Effector CD8-positive, alpha-beta T cell (primary cell): Measurements from ENCODE around the gene NR1H3.
"Not testable (repeated sequence)": the region's sequence is repeated elsewhere in the genome, so short reads cannot be mapped to it uniquely, and the experiment has no call there.

Experiments
- DNase-seq: peaks from one replicate; lab custom pipeline; 2025; lab: John Stamatoyannopoulos, UW

Gene NR1H3

DNA sequence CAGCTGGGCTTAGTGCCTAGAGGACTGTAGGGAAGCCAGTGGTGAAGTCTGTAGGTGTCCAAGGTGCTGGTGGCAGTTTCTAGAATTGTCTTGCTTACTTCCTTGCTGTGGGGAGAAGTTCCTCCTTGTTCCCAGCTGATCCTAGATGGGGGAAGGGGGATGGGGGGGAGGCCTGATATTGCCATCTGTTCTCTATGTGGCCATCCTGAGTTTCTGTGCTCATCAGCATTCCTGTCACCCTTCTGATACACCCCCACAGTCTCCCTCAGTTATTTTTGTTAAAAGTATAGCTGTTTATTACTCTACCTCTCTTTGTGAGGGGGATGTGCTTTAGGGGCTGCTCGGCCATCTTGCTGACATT lies 48.7 kb downstream of the NR1H3 start:
- DNase-seq, result no peak

DNA sequence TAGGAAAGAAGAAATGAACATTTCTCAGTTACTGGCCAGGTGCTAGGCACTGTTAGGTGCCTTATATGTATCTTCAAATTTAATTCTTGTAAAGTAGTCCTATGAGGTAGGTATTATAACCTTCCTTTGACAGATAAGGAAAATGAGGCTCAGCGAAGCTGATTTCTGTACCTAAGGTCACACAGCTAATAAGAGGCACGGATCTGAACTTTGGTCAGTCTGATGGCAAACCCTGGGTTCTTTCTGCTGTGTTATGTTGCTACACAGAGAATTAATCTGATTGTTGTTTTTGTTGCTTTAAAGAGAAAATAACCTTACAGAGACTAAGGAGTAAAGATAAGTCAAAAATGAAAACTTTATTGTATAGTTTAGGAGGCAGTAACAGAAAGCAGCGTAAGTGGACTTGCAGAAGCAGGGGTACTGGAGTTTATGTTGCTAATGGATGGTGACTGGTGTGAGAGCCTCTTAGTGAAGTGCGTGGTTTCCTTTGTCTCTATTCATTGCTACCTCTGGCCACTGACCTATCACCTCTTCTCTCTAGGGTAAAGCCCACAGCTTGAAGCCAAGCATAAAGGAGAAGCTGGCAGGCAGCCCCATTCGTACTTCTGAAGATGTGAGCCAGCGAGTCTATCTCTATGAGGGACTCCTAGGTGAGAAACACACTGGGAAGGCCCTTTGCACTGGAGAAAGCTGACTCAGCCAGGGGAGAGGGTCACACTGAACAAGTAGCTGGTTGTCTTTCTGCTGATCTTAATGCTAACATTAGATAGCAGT lies 50.4 kb downstream of the NR1H3 start:
- no peak for DNase-seq

GRCh38 chr11:47314992-47315391 lies 57.2 kb downstream of the NR1H3 start:
- no peak for DNase-seq

GRCh38 chr11:47316501-47316900 lies 58.7 kb downstream of the NR1H3 start:
- not testable (repeated sequence) for DNase-seq

DNA sequence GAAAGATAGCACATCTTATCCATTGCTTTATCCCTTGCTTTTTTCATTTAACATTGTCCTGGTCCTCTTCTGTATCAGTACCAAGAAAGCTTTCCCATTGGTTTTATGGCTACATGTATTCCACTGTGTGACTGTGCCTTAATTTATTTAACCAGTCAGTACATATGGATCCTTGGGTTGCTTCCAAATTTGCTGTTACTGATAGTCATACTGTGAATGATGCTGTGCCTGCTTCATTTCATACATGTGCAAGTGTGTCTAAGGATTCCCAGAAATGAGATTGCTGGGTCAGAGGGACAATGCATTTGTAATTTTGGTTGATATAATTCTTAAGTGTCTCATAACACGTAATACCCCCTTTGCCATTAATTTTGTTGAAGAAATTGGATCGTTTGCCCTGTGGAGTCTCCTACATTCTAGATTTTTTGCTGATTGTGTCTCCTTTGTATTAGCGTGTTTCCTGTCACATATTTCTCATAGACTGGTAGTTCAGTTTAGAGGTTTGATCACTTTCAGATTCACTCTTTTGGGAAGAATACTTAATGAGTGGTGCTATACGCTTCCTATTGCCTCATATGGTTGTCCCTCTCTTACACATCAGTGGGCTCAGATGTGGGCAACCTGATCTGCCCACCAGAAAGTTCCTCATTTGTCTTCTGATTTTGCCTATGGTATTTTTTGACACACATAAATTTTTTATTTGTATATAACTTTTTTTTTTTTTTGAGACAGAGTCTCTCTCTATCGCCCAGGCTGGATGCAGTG lies 59.5 kb downstream of the NR1H3 start:
- DNase-seq, result no peak

DNA sequence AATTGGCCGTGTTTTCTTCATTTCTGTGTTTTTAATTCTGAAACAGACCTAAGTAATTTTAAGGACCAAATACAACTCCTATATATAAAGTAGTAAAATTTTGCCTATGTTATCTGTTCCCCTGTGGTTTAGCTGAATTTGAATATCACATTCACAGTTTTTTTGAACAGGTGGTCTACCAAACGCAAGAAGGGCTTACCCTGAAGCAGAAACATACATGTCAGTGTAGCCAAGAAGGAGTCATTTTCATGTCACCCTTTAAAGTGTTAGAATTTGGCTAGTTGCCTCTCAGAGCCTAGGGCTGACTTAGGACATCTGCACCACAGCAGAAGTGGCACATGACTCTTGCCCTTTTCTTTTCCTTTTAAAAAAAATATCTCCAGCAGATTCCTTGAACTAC lies 60.4 kb downstream of the NR1H3 start:
- DNase-seq, result no peak
